Fibroblast of pulmonary artery (primary cell): ENCODE measurements around the gene POMT2.

Experiments
- DNase-seq: peaks from one replicate; pipeline ENCODE4 v3.0.0-alpha.2; 2010; ENCODE audit warnings: low read depth
- H3K4me3 ChIP-seq: replicated peaks from 2 replicates; pipeline ENCODE4 v1.5.1; 2011; ENCODE audit warnings: low read depth, mild to moderate bottlenecking, control low read depth, low read length, moderate library complexity
- TF ChIP-seq, protein P1 (sequence below): IDR thresholded peaks from 2 replicates; pipeline ENCODE4 v1.5.1; 2011; ENCODE audit warnings: mild to moderate bottlenecking, control low read depth, low read length, inconsistent platforms; ENCODE audit errors: missing control alignments

The POMT2 gene

DNA sequence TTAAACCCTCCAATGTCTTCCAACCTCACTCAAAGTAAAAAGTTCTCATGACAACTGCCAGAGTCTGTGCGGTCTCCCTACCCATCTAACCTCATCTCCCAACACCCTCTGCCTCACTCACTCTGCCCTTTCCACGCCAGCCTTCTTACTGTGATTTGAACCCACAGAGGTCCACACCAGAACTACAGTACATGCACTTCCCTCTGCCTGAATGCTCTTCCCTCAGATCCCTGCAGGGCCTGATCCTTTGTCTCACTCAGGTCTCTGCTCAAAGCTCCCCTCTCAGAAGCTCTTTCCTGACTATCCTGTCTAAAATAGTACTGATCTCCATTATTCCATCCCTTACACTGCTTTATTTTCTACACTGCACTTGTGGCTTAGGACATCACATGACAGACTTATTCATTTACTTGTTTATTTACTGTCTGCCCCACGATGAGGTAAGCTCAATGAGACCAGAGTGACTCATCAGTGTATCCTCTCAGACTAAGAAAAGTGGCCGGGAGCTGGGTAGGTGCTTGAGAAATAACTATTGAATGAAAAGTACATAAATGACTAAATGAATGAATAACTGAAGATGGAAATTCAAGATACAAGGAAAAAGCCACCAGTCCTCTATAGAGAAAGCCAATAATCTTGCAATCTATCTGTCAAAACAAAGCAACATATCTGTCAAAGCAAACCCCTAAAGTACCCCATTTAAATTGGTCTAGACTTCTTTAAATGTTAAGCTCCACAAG lies 17.1 kb downstream of the POMT2 start:
- TF ChIP-seq, protein P1, sequence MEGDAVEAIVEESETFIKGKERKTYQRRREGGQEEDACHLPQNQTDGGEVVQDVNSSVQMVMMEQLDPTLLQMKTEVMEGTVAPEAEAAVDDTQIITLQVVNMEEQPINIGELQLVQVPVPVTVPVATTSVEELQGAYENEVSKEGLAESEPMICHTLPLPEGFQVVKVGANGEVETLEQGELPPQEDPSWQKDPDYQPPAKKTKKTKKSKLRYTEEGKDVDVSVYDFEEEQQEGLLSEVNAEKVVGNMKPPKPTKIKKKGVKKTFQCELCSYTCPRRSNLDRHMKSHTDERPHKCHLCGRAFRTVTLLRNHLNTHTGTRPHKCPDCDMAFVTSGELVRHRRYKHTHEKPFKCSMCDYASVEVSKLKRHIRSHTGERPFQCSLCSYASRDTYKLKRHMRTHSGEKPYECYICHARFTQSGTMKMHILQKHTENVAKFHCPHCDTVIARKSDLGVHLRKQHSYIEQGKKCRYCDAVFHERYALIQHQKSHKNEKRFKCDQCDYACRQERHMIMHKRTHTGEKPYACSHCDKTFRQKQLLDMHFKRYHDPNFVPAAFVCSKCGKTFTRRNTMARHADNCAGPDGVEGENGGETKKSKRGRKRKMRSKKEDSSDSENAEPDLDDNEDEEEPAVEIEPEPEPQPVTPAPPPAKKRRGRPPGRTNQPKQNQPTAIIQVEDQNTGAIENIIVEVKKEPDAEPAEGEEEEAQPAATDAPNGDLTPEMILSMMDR: no peak
- H3K4me3 ChIP-seq: no peak overlapping the region
- DNase-seq: peak; percentile 94

DNA sequence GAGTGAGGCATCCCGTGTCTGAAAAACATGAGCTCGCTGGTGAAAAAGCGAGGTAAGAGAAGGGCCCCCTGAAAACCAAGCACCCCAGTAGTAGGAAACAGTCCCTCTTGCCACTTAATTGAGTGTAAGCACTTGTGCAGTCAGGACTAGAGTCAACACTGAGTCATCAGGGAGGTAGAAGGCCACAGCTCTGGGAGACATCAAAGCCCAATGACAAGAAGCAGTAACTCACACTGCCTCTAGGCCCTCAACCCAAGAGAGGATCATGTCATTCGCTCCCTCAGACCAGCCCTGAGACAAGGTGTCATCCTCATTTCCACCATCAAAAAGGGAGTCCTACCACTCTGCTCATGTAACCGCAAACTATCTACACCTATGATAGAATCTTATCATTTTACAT lies 17.8 kb downstream of the POMT2 start:
- H3K4me3 ChIP-seq: no peak overlapping the region
- TF ChIP-seq, protein P1: no peak
- DNase-seq: peak; percentile 36

DNA sequence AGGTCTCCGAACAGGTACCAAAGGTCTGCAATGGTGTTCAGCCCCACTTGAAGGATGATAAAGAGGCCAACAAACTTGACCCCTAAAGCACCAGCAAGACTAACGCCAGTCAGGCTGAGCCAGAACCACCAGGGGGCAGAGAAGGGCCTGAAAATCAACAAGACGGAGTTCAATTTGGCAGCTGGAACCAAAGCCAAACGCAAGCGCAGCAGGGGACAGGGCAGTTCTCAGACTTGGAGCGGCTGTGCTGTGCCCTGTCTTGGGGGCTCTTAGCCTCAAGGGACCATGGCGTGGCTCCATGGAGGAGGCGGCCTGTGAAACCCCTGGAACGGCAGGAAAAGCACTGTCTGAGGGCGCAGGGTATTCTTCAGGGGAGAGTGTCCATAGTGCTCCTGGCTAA lies 19.6 kb downstream of the POMT2 start:
- H3K4me3 ChIP-seq: no peak overlapping the region
- DNase-seq: peak; percentile 90
- TF ChIP-seq, protein P1: peak; percentile 97

DNA sequence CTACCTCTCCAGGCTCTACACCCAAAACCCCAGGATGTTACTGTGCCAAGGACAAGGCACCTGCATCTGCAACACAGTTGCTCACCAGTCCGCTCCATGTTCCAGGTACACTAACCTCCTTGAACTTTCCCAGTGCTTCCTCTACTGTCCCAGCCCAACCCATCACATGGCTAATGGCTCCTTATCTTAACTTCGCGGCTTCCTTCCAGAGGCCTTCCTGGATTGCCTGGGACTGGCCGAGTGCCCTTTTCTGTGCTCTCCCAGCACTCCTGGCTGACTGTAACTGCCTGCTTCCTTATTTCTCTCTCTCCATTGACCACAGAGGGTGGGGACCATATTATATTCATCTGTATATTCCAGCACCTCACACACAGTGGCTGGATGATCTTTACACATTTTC lies 20.9 kb downstream of the POMT2 start:
- TF ChIP-seq, protein P1: no peak
- DNase-seq: no peak
- H3K4me3 ChIP-seq: no peak overlapping the region

DNA sequence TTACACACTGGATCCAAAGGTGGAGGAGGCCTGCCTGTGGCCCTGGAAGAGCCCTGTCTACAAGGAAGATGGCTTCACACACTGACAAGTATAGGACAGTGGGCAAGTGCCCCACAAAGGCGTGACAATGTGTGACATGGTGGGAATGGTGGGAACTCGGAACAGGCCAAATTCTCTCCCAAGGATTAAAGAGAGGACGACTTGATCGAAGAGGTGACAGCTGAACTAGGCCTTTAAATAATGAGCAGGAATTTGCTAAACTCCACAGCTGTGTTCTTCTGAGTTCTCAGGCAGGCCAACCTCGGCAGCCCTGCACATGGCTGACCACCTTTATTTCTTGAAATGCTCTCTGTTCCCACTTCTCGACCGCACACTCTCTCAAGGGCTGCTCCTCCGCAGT lies 23.8 kb downstream of the POMT2 start:
- DNase-seq: no peak
- TF ChIP-seq, protein P1: no peak
- no peak overlapping the region for H3K4me3 ChIP-seq

DNA sequence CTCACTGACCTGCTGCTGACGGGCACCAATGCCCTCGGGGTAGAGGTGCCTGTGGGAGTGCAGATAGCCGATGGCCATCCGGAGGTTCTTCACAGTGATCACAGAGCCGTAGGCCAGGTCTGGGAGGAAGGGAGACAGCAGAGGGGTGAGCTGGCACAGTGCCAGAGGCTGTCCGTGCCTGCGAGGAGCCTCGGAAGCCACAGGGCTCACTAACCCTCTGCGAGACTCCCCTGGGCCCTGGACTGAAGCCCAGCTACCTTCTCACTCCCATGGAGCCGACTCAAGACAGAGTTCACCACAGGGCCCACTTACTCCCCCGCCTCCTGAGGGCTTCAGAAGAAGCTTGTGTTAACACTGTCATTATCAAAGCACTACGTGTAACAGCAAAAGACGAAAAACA lies 24.5 kb downstream of the POMT2 start:
- H3K4me3 ChIP-seq: no peak overlapping the region
- TF ChIP-seq, protein P1: no peak
- no peak for DNase-seq

DNA sequence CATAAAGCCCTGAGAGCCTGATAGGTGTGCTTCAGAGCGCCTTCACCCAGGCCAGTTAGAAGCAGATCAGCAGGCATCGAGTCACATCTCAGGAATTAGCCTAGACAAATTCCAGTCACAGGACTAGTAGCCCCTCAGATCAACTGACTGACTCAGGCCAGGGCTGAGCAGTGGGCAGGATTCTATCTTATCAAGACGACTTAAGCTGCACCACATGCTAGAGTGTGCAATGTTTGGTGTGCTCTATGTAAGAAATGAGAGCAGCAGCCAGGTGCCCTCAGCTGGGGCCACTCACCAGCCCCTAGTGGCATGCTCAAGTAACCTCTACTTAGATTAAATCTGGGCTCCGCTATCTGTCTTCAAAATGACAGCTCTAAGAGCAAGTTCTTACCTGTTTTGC lies 30.0 kb downstream of the POMT2 start:
- DNase-seq: no peak
- TF ChIP-seq, protein P1: no peak
- H3K4me3 ChIP-seq: no peak overlapping the region
